B cell (primary cell): ENCODE results near the gene DDX25.

Experiments
- EZH2 ChIP-seq: IDR thresholded peaks from 2 replicates; pipeline ENCODE4 v1.6.1; 2012; ENCODE audit warnings: borderline replicate concordance, low read depth, mild to moderate bottlenecking, moderate library complexity, low read length; ENCODE audit not compliant: insufficient read depth, poor library complexity, severe bottlenecking
- TF ChIP-seq, protein P1 (sequence below): fragments of 200-600 bp; IDR thresholded peaks from one replicate; pipeline ENCODE4 v1.8.0; 2022; ENCODE audit warnings: antibody characterized with exemption, mild to moderate bottlenecking

DNA sequence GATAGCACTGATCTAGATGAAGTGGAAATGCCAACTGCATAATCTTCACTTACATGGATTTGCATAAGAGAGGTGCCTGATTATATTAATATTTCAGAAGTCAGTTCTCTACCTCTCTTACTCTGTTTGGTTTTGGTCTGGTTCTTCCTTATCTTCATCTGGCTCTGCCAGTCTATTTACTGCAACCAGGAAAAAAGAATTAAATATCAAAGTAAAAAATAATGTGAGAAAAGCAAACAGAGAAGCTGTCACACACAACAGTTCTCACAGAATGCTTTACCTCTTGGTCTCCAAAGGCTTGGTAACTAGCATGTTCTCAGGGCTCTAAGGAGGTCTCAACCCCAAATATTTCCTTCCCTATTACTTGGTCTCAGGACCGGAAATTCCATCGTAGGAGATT, 48.3 kb downstream of the DDX25 start:
- no peak for TF ChIP-seq EZH2
- TF ChIP-seq, protein P1, sequence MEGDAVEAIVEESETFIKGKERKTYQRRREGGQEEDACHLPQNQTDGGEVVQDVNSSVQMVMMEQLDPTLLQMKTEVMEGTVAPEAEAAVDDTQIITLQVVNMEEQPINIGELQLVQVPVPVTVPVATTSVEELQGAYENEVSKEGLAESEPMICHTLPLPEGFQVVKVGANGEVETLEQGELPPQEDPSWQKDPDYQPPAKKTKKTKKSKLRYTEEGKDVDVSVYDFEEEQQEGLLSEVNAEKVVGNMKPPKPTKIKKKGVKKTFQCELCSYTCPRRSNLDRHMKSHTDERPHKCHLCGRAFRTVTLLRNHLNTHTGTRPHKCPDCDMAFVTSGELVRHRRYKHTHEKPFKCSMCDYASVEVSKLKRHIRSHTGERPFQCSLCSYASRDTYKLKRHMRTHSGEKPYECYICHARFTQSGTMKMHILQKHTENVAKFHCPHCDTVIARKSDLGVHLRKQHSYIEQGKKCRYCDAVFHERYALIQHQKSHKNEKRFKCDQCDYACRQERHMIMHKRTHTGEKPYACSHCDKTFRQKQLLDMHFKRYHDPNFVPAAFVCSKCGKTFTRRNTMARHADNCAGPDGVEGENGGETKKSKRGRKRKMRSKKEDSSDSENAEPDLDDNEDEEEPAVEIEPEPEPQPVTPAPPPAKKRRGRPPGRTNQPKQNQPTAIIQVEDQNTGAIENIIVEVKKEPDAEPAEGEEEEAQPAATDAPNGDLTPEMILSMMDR, result no peak
